Measurements from ENCODE around the gene DIAPH3. TPM values are rescaled to one million over a fixed set of nuclear protein-coding genes. Genes with fewer than 3 reads are reported as not detected.
A peak's percentile ranks its signal among the peaks of the same experiment; 100 is the strongest.

Gene DIAPH3
- total RNA-seq, 4 donors from 2014 or later, result 0.10 to 0.67 TPM; not detected in 2

GRCh38 chr13:59641261-59641660 is 522.5 kb downstream of the DIAPH3 start:
- Histone ChIP-seq H3K9me3 (no peaks in the 10 kb centered on the region), H3K36me3 (no peaks in the 10 kb centered on the region), H3K4me1 (peaks cover 15 to 18% of the 10 kb centered on the region in 2 donors), H3K27ac (no peak overlapping the region), H3K4me3 (replicated peaks in 1 of 3) (no peak overlapping the region), H3K27me3 (no peaks in the 10 kb centered on the region)
- 89 to 96% methylated on average over 3 of the region's 3 CpGs for WGBS, 2 donors
- no peak for DNase-seq
- intact Hi-C loops (cut with DNase I), result no loop called here
- TF ChIP-seq CTCF (IDR thresholded peaks at IDR 0.05) (no peak), POLR2A (IDR thresholded peaks at IDR 0.05) (no peak)

- H3K27ac ChIP-seq, result no peak overlapping the region
- intact Hi-C loops (cut with DNase I), result no loop called here
- 77 to 91% methylated on average over 1 of the region's 1 CpG for WGBS, 2 donors
- H3K9me3 ChIP-seq, result no peaks in the 10 kb centered on the region
- no peaks in the 10 kb centered on the region for H3K27me3 ChIP-seq
- peaks cover 1 to 3% of the 10 kb centered on the region in 2 donors for H3K4me1 ChIP-seq
- no peaks in the 10 kb centered on the region for H3K36me3 ChIP-seq
- no peak overlapping the region for H3K4me3 ChIP-seq (replicated peaks in 1 of 3)
- DNase-seq, result no peak
- TF ChIP-seq POLR2A (IDR thresholded peaks at IDR 0.05) (no peak), CTCF (IDR thresholded peaks at IDR 0.05) (no peak)
Observed at GRCh38 chr13:59638404-59638803, 525.3 kb downstream of the DIAPH3 start.

- Histone ChIP-seq H3K27ac (no peak overlapping the region), H3K4me3 (replicated peaks in 1 of 3) (no peak overlapping the region), H3K4me1 (peaks cover 13 to 16% of the 10 kb centered on the region in 2 donors), H3K36me3 (no peaks in the 10 kb centered on the region), H3K27me3 (no peaks in the 10 kb centered on the region), H3K9me3 (no peaks in the 10 kb centered on the region)
- no peak for TF ChIP-seq CTCF (IDR thresholded peaks at IDR 0.05)
- no peak for TF ChIP-seq POLR2A (IDR thresholded peaks at IDR 0.05)
- DNase-seq, result no peak
- 81 to 85% methylated on average over 6 of the region's 6 CpGs for WGBS, 2 donors
- intact Hi-C loops (cut with DNase I), result no loop called here
Observed at GRCh38 chr13:59635589-59635988, 528.1 kb downstream of the DIAPH3 start.

GRCh38 chr13:59633290-59633689 is 530.4 kb downstream of the DIAPH3 start:
- TF ChIP-seq CTCF (IDR thresholded peaks at IDR 0.05), result no peak
- H3K4me3 ChIP-seq (replicated peaks in 1 of 3), result no peak overlapping the region
- peak in 1 of 2 donors; percentile 6 for DNase-seq
- H3K36me3 ChIP-seq, result no peaks in the 10 kb centered on the region
- no peaks in the 10 kb centered on the region for H3K27me3 ChIP-seq
- no peaks in the 10 kb centered on the region for H3K9me3 ChIP-seq
- no peak overlapping the region for H3K27ac ChIP-seq
- intact Hi-C loops (cut with DNase I), result no loop called here
- peaks cover 13 to 16% of the 10 kb centered on the region in 2 donors for H3K4me1 ChIP-seq
- WGBS, 2 donors, result 82 to 85% methylated on average over 9 of the region's 9 CpGs

- intact Hi-C loops (cut with DNase I), result no loop called here
- DNase-seq, result no peak
- 26 to 36% methylated on average over 1 of the region's 1 CpG for WGBS, 2 donors
- H3K4me1 ChIP-seq, result peaks cover 13 to 16% of the 10 kb centered on the region in 2 donors
- no peaks in the 10 kb centered on the region for H3K9me3 ChIP-seq
- no peaks in the 10 kb centered on the region for H3K36me3 ChIP-seq
- H3K27me3 ChIP-seq, result no peaks in the 10 kb centered on the region
- H3K4me3 ChIP-seq (replicated peaks in 1 of 3), result no peak overlapping the region
- no peak for TF ChIP-seq POLR2A (IDR thresholded peaks at IDR 0.05)
- no peak for TF ChIP-seq CTCF (IDR thresholded peaks at IDR 0.05)
- H3K27ac ChIP-seq, result peak overlapping the region in 1 of 3 donors; percentile 34
Observed at GRCh38 chr13:59631271-59631670, 532.5 kb downstream of the DIAPH3 start.
